Mesenchymal stem cell (in vitro differentiated cells and primary cell): ENCODE results near the gene THAP7.

ENCODE experiments used
- DNase-seq: peaks from one replicate; pipeline ENCODE4 v3.0.0-alpha.2; 2013
- H2AFZ ChIP-seq: one replicate; pipeline ENCODE4 v1.6.1; 2013; ENCODE audit warnings: low read depth, mild to moderate bottlenecking, control low read depth, inconsistent platforms, low read length, moderate library complexity
- H2AK5ac ChIP-seq: 2 replicates; pipeline ENCODE4 v1.6.1; 2013; ENCODE audit warnings: low read length, moderate library complexity, mild to moderate bottlenecking, inconsistent platforms; ENCODE audit not compliant: severe bottlenecking
- H2BK120ac ChIP-seq: one replicate; pipeline ENCODE4 v1.6.1; 2013; ENCODE audit warnings: low read depth, mild to moderate bottlenecking, inconsistent platforms, low read length, moderate library complexity
- H2BK12ac ChIP-seq, 2 experiments: one replicate each; pipeline ENCODE4 v1.6.1; 2013; ENCODE audit warnings: inconsistent platforms in 2 of 2, low read length in 2 of 2, mild to moderate bottlenecking in 2 of 2, moderate library complexity in 2 of 2, control low read depth in 1 of 2
- H2BK15ac ChIP-seq: one replicate; pipeline ENCODE4 v1.6.1; 2013; ENCODE audit warnings: mild to moderate bottlenecking, low read depth, inconsistent platforms; ENCODE audit not compliant: poor library complexity, severe bottlenecking
- H2BK5ac ChIP-seq: 2 replicates; pipeline ENCODE4 v1.6.1; 2013; ENCODE audit warnings: low read depth, mild to moderate bottlenecking, low read length, control low read depth, inconsistent platforms; ENCODE audit not compliant: poor library complexity, severe bottlenecking
- H3K14ac ChIP-seq, 2 experiments: one replicate each; pipeline ENCODE4 v1.6.1; 2013; ENCODE audit warnings: inconsistent platforms in 2 of 2, low read length in 2 of 2, control low read depth in 1 of 2, mild to moderate bottlenecking in 1 of 2, moderate library complexity in 1 of 2
- H3K18ac ChIP-seq, 2 experiments: one replicate each; pipeline ENCODE4 v1.6.1; 2013; ENCODE audit warnings: inconsistent platforms in 2 of 2, low read length in 2 of 2, control low read depth in 1 of 2, low read depth in 1 of 2, mild to moderate bottlenecking in 1 of 2
- H3K23ac ChIP-seq, 2 experiments: one replicate each; pipeline ENCODE4 v1.6.1; 2013; ENCODE audit warnings: inconsistent platforms in 2 of 2, low read length in 2 of 2, mild to moderate bottlenecking in 2 of 2, moderate library complexity in 2 of 2, control low read depth in 1 of 2
- H3K27ac ChIP-seq: 2 replicates; pipeline ENCODE4 v1.5.1; 2013; ENCODE audit warnings: mild to moderate bottlenecking, moderate library complexity, low read length, control low read depth, inconsistent platforms; ENCODE audit not compliant: poor library complexity, severe bottlenecking
- H3K27me3 ChIP-seq, 2 experiments: 2 replicates each; pipeline versions ENCODE4 v1.6.1 to v1.7.0; 2013; ENCODE audit warnings: low read length in 2 of 2, mild to moderate bottlenecking in 2 of 2, moderate library complexity in 2 of 2, control low read depth in 1 of 2, inconsistent platforms in 1 of 2; ENCODE audit not compliant: control insufficient read depth in 1 of 2, insufficient read depth in 1 of 2
- H3K36me3 ChIP-seq, 2 experiments: 2 replicates each; pipeline versions ENCODE4 v1.6.1 to v1.7.0; 2013; ENCODE audit warnings: low read length in 2 of 2, control low read depth in 1 of 2, inconsistent platforms in 1 of 2, low read depth in 1 of 2, mild to moderate bottlenecking in 1 of 2; ENCODE audit not compliant: insufficient read depth in 2 of 2, control insufficient read depth in 1 of 2
- H3K4ac ChIP-seq, 2 experiments: one replicate each; pipeline ENCODE4 v1.6.1; 2013; ENCODE audit warnings: inconsistent platforms in 2 of 2, low read length in 2 of 2, mild to moderate bottlenecking in 2 of 2, moderate library complexity in 2 of 2, control low read depth in 1 of 2, low read depth in 1 of 2
- H3K4me1 ChIP-seq: 2 replicates; pipeline ENCODE4 v1.6.1; 2013; ENCODE audit warnings: low read depth, low read length, control low read depth; ENCODE audit not compliant: control insufficient read depth, insufficient read depth
- H3K4me2 ChIP-seq: 2 replicates; pipeline ENCODE4 v1.6.1; 2013; ENCODE audit warnings: low read length, mild to moderate bottlenecking, inconsistent platforms; ENCODE audit not compliant: poor library complexity, severe bottlenecking
- H3K4me3 ChIP-seq, 2 experiments: 2 replicates each; pipeline versions ENCODE4 v1.5.1 to v1.7.0; 2013; ENCODE audit warnings: low read length in 2 of 2, mild to moderate bottlenecking in 2 of 2, control low read depth in 1 of 2, low read depth in 1 of 2; ENCODE audit not compliant: insufficient read depth in 1 of 2
- H3K79me1 ChIP-seq: replicated peaks from 2 replicates; pipeline ENCODE4 v1.6.1; 2013; ENCODE audit warnings: mild to moderate bottlenecking, control low read depth, low read length, inconsistent platforms; ENCODE audit not compliant: poor library complexity, severe bottlenecking
- H3K9ac ChIP-seq: 2 replicates; pipeline ENCODE4 v1.7.0; 2013; ENCODE audit warnings: mild to moderate bottlenecking, low read length, moderate library complexity
- H3K9me3 ChIP-seq: 2 replicates; pipeline ENCODE4 v1.7.0; 2013; ENCODE audit warnings: mild to moderate bottlenecking, low read length; ENCODE audit not compliant: control insufficient read depth
- H4K8ac ChIP-seq: one replicate; pipeline ENCODE4 v1.6.1; 2013; ENCODE audit warnings: inconsistent platforms, mild to moderate bottlenecking, low read length, moderate library complexity
- H4K91ac ChIP-seq: one replicate; pipeline ENCODE4 v1.6.1; 2013; ENCODE audit warnings: mild to moderate bottlenecking, low read length, inconsistent platforms
- WGBS: methylation state at CpG from one replicate; pipeline ENCODE4 v1.1.7; 2013; ENCODE audit warnings: mixed read lengths; 5-methylcytosine and 5-hydroxymethylcytosine counted together

THAP7 gene

DNA sequence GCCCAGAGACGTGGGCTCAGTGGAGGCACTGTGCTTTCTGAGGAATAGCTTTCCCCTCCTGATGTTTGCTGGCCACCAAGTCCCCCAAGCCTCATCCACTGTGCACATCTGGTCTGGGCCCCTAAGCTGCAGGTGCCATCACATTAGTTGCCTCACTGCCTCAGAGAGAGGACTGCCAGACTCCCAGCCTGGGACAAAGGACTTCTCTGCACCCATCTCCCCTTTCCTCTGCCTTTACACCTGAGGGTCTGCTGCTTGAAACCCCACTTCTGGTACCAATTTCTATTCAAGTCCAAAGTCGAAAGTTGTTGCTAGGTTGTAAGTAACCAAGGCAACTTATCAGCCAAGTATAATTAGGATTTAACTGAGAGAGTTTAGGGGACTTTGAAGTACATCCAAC is 23.5 kb downstream of the THAP7 start:
- H3K9me3 ChIP-seq = peaks cover 9% of the 10 kb centered on the region
- H3K18ac ChIP-seq = no peak overlapping the region
- H2BK15ac ChIP-seq = no peak overlapping the region
- H3K4me2 ChIP-seq = no peak overlapping the region
- peaks cover 0 to 17% of the 10 kb centered on the region in 2 experiments for H3K27me3 ChIP-seq
- H2AFZ ChIP-seq = no peak overlapping the region
- H3K36me3 ChIP-seq = peaks cover 0 to 3% of the 10 kb centered on the region in 2 experiments
- no peak overlapping the region for H3K14ac ChIP-seq
- WGBS = 69% methylated on average over 2 of the region's 2 CpGs
- H2AK5ac ChIP-seq = no peak overlapping the region
- H3K23ac ChIP-seq = no peak overlapping the region
- H2BK5ac ChIP-seq = no peak overlapping the region
- no peak overlapping the region for H3K4ac ChIP-seq
- no peak overlapping the region for H3K27ac ChIP-seq
- H3K4me3 ChIP-seq = no peak overlapping the region
- no peak overlapping the region for H4K8ac ChIP-seq
- no peak overlapping the region for H2BK12ac ChIP-seq
- H4K91ac ChIP-seq = no peak overlapping the region
- H3K79me1 ChIP-seq = peaks cover 13% of the 10 kb centered on the region
- no peak overlapping the region for H2BK120ac ChIP-seq
- no peak overlapping the region for H3K9ac ChIP-seq
- no peak for DNase-seq
- peaks cover 16% of the 10 kb centered on the region for H3K4me1 ChIP-seq

DNA sequence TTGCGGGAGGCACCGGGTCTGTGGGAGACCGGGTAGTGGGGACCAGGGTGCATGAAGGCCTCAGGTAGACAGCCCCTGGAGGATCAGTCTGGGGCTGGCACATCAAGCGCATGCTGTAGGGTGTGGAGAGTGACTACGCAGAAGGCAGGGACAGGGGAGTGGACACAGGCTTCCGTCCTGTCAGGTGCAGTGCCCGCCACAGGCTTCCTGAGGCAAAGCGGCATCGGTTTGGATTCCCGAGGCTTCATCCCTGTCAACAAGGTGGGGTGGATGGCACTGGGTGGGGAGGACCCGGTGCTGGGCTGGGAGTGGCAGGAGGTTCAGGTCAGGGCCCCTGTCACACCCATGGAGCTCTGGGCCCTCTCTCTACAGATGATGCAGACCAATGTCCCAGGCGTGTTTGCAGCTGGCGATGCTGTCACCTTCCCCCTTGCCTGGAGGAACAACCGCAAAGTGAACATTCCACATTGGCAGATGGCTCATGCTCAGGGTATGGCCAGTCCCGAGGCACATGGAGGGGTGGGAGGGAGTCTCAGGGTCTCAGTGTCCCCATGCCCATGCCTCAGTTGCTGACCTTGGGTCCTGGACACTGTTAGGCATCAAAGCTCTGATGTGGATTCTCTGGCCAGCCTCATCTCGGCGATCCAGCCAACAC is 24.3 kb downstream of the THAP7 start:
- H3K27me3 ChIP-seq = peaks cover 0 to 17% of the 10 kb centered on the region in 2 experiments
- H3K18ac ChIP-seq = no peak overlapping the region
- no peak overlapping the region for H2BK120ac ChIP-seq
- H2BK12ac ChIP-seq = no peak overlapping the region
- no peak overlapping the region for H3K23ac ChIP-seq
- H3K4me1 ChIP-seq = peaks cover 9% of the 10 kb centered on the region
- H2BK15ac ChIP-seq = no peak overlapping the region
- H2AK5ac ChIP-seq = no peak overlapping the region
- H3K4ac ChIP-seq = no peak overlapping the region
- H3K4me2 ChIP-seq = no peak overlapping the region
- H3K4me3 ChIP-seq = no peak overlapping the region
- H3K14ac ChIP-seq = no peak overlapping the region
- H3K27ac ChIP-seq = no peak overlapping the region
- no peak overlapping the region for H4K8ac ChIP-seq
- H3K36me3 ChIP-seq = peaks cover 0 to 3% of the 10 kb centered on the region in 2 experiments
- peaks cover 6% of the 10 kb centered on the region for H3K79me1 ChIP-seq
- no peak overlapping the region for H2BK5ac ChIP-seq
- no peak overlapping the region for H2AFZ ChIP-seq
- no peak for DNase-seq
- no peak overlapping the region for H4K91ac ChIP-seq
- H3K9ac ChIP-seq = no peak overlapping the region
- WGBS = 91% methylated on average over 17 of the region's 17 CpGs
- peaks cover 9% of the 10 kb centered on the region for H3K9me3 ChIP-seq

DNA sequence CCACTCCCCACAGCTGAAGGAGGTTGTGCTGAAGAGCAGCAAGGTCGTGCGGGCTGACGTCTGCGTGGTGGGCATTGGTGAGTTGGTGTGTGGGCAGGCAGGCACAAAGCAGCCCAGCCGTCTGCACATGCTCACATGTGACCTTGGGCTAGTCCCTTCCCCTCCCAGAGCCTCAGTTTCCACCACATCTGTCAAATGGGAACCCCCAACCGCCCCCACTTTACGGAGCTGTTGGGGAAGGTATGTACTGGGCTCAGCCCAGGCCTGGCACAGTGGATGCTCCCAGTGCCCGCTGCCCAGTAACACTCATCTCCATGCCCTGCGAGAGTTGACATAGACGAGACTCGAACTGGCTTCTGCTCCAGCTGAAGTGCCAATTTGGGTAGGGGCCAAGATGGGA is 24.9 kb downstream of the THAP7 start:
- no peak for DNase-seq
- H2AFZ ChIP-seq = no peak overlapping the region
- peaks cover 9% of the 10 kb centered on the region for H3K9me3 ChIP-seq
- H3K4ac ChIP-seq = no peak overlapping the region
- 80% methylated on average over 8 of the region's 11 CpGs for WGBS
- no peak overlapping the region for H4K91ac ChIP-seq
- no peak overlapping the region for H2BK120ac ChIP-seq
- no peak overlapping the region for H2BK12ac ChIP-seq
- H3K4me1 ChIP-seq = peaks cover 9% of the 10 kb centered on the region
- H3K4me2 ChIP-seq = no peak overlapping the region
- no peak overlapping the region for H4K8ac ChIP-seq
- peaks cover 0 to 17% of the 10 kb centered on the region in 2 experiments for H3K27me3 ChIP-seq
- H3K18ac ChIP-seq = no peak overlapping the region
- peaks cover 3% of the 10 kb centered on the region for H3K79me1 ChIP-seq
- H3K4me3 ChIP-seq = no peak overlapping the region
- H3K14ac ChIP-seq = no peak overlapping the region
- H3K36me3 ChIP-seq = peaks cover 0 to 3% of the 10 kb centered on the region in 2 experiments
- H3K23ac ChIP-seq = no peak overlapping the region
- H3K27ac ChIP-seq = no peak overlapping the region
- no peak overlapping the region for H2AK5ac ChIP-seq
- no peak overlapping the region for H3K9ac ChIP-seq
- H2BK5ac ChIP-seq = no peak overlapping the region
- H2BK15ac ChIP-seq = no peak overlapping the region

DNA sequence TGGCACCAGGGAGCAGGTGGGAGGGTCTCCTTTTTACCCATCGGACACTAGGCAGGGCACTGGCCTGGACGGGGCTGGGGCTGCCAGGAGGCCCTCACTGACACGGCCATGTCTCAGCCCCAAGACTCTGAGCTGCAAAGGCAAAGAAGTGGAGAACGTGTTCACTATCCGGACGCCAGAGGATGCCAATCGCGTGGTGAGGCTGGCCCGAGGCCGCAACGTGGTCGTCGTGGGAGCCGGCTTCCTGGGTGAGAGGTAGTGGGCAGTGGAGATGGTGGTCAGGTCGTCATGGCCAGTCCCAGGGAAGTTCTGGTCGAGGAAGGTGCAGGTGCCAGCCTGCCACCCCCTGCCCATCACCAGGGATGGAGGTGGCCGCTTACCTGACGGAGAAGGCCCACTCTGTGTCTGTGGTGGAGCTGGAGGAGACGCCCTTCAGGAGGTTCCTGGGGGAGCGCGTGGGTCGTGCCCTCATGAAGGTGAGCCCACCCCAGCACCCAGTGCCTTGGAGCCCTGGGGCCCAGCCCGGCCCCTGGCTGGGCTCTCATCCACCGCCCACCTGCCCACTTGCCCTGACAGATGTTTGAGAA is 25.5 kb downstream of the THAP7 start:
- H4K91ac ChIP-seq = no peak overlapping the region
- no peak overlapping the region for H2BK12ac ChIP-seq
- H3K4me1 ChIP-seq = peaks cover 6% of the 10 kb centered on the region
- H3K14ac ChIP-seq = no peak overlapping the region
- H3K79me1 ChIP-seq = peaks cover 2% of the 10 kb centered on the region
- peaks cover 9% of the 10 kb centered on the region for H3K9me3 ChIP-seq
- H2BK15ac ChIP-seq = no peak overlapping the region
- H3K18ac ChIP-seq = no peak overlapping the region
- H2BK120ac ChIP-seq = no peak overlapping the region
- H3K23ac ChIP-seq = no peak overlapping the region
- no peak overlapping the region for H2AFZ ChIP-seq
- WGBS = 80% methylated on average over 24 of the region's 24 CpGs
- no peak overlapping the region for H3K4me3 ChIP-seq
- no peak for DNase-seq
- no peak overlapping the region for H3K27ac ChIP-seq
- no peak overlapping the region for H2AK5ac ChIP-seq
- no peak overlapping the region for H3K4me2 ChIP-seq
- H3K9ac ChIP-seq = no peak overlapping the region
- H3K27me3 ChIP-seq = peaks cover 0 to 17% of the 10 kb centered on the region in 2 experiments
- no peak overlapping the region for H2BK5ac ChIP-seq
- H3K4ac ChIP-seq = no peak overlapping the region
- H3K36me3 ChIP-seq = peaks cover 0 to 3% of the 10 kb centered on the region in 2 experiments
- no peak overlapping the region for H4K8ac ChIP-seq
